Tibial artery (tissue), 4 donors: ENCODE data around the gene C9orf78.

Experiments used
- DNase-seq, 2 donors: peaks; one replicate each; pipeline ENCODE4 v3.0.0-alpha.2; 2019
- H3K27ac ChIP-seq, 2 donors: fragments of 200-600 bp; sonication (generic) in 1 of 2; 1 replicate in 1 of 2; 2 replicates in 1 of 2; pipeline ENCODE4 v1.5.1; 2018 to 2019; ENCODE audit warnings: mild to moderate bottlenecking in 1 of 2
- H3K27me3 ChIP-seq, 2 donors: fragments of 200-600 bp; sonication (generic) in 1 of 2; one replicate each; pipeline versions ENCODE4 v1.5.1 to v1.6.0; 2016 to 2019
- H3K36me3 ChIP-seq, 3 donors: fragments of 200-600 bp; sonication (generic) in 2 of 3; one replicate each; pipeline ENCODE4 v1.5.1; 2016 to 2019; ENCODE audit warnings: mild to moderate bottlenecking in 2 of 3
- H3K4me1 ChIP-seq, 4 donors: fragments of 200-600 bp; sonication (generic) in 2 of 4; 1 replicate in 3 of 4; 2 replicates in 1 of 4; pipeline ENCODE4 v1.5.1; 2016 to 2019
- H3K4me3 ChIP-seq, 2 donors: fragments of 200-600 bp; sonication (generic) in 1 of 2; 1 replicate in 1 of 2; 2 replicates in 1 of 2; pipeline ENCODE4 v1.5.1; 2018 to 2019; ENCODE audit warnings: mild to moderate bottlenecking in 2 of 2
- H3K9me3 ChIP-seq, 3 donors: fragments of 200-600 bp; sonication (generic) in 1 of 3; one replicate each; pipeline ENCODE4 v1.5.1; 2016 to 2019
- CTCF ChIP-seq, 2 experiments: fragments of 200-600 bp in 1 of 2; fragments of 450-650 bp in 1 of 2; IDR thresholded peaks; one replicate each; pipeline ENCODE4 v1.5.1; 2017 to 2019; ENCODE audit warnings: antibody characterized with exemption in 2 of 2, mild to moderate bottlenecking in 1 of 2, moderate library complexity in 1 of 2
- intact Hi-C: fragments of 100-400 bp; cut with DNase I; formaldehyde crosslinking; loops from one replicate; pipeline ENCODE4 v1.15.0; 2023; ENCODE audit warnings: low total_unique reads

Gene C9orf78

GRCh38 chr9:129875181-129875611 is 40.1 kb upstream of the C9orf78 start:
- peaks cover 7 to 37% (median 13%) of the 10 kb centered on the region in 3 donors for H3K36me3 ChIP-seq
- no peak overlapping the region for H3K27ac ChIP-seq

GRCh38 chr9:129874261-129875101 is 39.4 kb upstream of the C9orf78 start:
- no peaks in the 10 kb centered on the region for H3K27me3 ChIP-seq
- H3K36me3 ChIP-seq: peaks cover 3 to 30% (median 20%) of the 10 kb centered on the region in 3 donors
- no peaks in the 10 kb centered on the region for H3K9me3 ChIP-seq
- intact Hi-C loops: no loop called here
- H3K4me3 ChIP-seq: no peak overlapping the region
- DNase-seq: no peak
- TF ChIP-seq CTCF (IDR thresholded peaks at IDR 0.05): no peak
- H3K27ac ChIP-seq: no peak overlapping the region
- no peaks in the 10 kb centered on the region for H3K4me1 ChIP-seq

More at GRCh38 chr9:129875181-129875611, 40.1 kb upstream of the C9orf78 start:
- Histone ChIP-seq H3K9me3 (no peaks in the 10 kb centered on the region), H3K4me1 (no peaks in the 10 kb centered on the region), H3K27me3 (no peaks in the 10 kb centered on the region), H3K4me3 (no peak overlapping the region)
- intact Hi-C loops: no loop called here
- no peak for DNase-seq
- TF ChIP-seq CTCF (IDR thresholded peaks at IDR 0.05): no peak

- Histone ChIP-seq H3K27ac (no peak overlapping the region), H3K27me3 (no peaks in the 10 kb centered on the region), H3K9me3 (no peaks in the 10 kb centered on the region), H3K36me3 (peaks cover 5 to 30% (median 28%) of the 10 kb centered on the region in 3 donors), H3K4me3 (no peak overlapping the region), H3K4me1 (no peaks in the 10 kb centered on the region)
- no peak for TF ChIP-seq CTCF (IDR thresholded peaks at IDR 0.05)
- intact Hi-C loops: no loop called here
- DNase-seq: no peak
These were observed 38.6 kb upstream of the C9orf78 start for GRCh38 chr9:129873563-129874190.

GRCh38 chr9:129871046-129871445 is 36.0 kb upstream of the C9orf78 start:
- Histone ChIP-seq H3K36me3 (peaks cover 27 to 54% (median 32%) of the 10 kb centered on the region in 3 donors), H3K27me3 (no peaks in the 10 kb centered on the region), H3K4me1 (no peaks in the 10 kb centered on the region), H3K4me3 (no peak overlapping the region), H3K9me3 (no peaks in the 10 kb centered on the region), H3K27ac (no peak overlapping the region)
- intact Hi-C loops: no loop called here
- TF ChIP-seq CTCF (IDR thresholded peaks at IDR 0.05): no peak
- DNase-seq: no peak

GRCh38 chr9:129869585-129870501 is 34.8 kb upstream of the C9orf78 start:
- Histone ChIP-seq H3K36me3 (peaks cover 23 to 66% (median 44%) of the 10 kb centered on the region in 3 donors), H3K27me3 (no peaks in the 10 kb centered on the region), H3K27ac (no peak overlapping the region), H3K4me1 (no peaks in the 10 kb centered on the region), H3K4me3 (no peak overlapping the region), H3K9me3 (no peaks in the 10 kb centered on the region)
- DNase-seq: no peak
- no peak for TF ChIP-seq CTCF (IDR thresholded peaks at IDR 0.05)
- intact Hi-C loops: no loop called here
